Breast epithelium (tissue), 3 donors: ENCODE data around the gene ITGB8.

ENCODE experiments used
- CTCF ChIP-seq, 3 donors: fragments of 450-650 bp; IDR thresholded peaks; one replicate each; pipeline ENCODE4 v1.5.1; 2016 to 2017; ENCODE audit warnings: antibody characterized with exemption in 3 of 3, mild to moderate bottlenecking in 3 of 3, moderate library complexity in 3 of 3
- POLR2A ChIP-seq: fragments of 450-650 bp; IDR thresholded peaks from one replicate; pipeline ENCODE4 v1.6.1; 2016; ENCODE audit warnings: antibody characterized with exemption, mild to moderate bottlenecking, moderate library complexity
- POLR2AphosphoS5 ChIP-seq, 3 donors: sonication (generic); formaldehyde crosslinking; IDR thresholded peaks; one replicate each; pipeline ENCODE4 v1.6.1; 2017; ENCODE audit warnings: antibody characterized with exemption in 3 of 3

GRCh38 chr7:20442951-20443350 is 112.3 kb downstream of the ITGB8 start:
- TF ChIP-seq CTCF (IDR thresholded peaks at IDR 0.05) (no peak), POLR2A (no peak), POLR2AphosphoS5 (IDR thresholded peaks at IDR 0.05) (no peak)
